PC-9 (cell line): ENCODE data around the gene OR1S2. TPM values are rescaled to one million over a fixed set of nuclear protein-coding genes. Genes with fewer than 3 reads are reported as not detected.

Experiments
- BruUV-seq: library from RNA; stranded (reverse); fragments of 400-500 nt; replicated peaks from 2 replicates; lab custom pipeline; 2021; lab: Mats Ljungman, UMichigan
- CTCF ChIA-PET: fragments of 300-600 bp; sonication (Branson Sonifier 250); formaldehyde crosslinking; loops from one replicate; lab custom pipeline; 2022; ENCODE audit warnings: antibody characterized with exemption; lab: Charles Lee
- POLR2A ChIA-PET: fragments of 300-600 bp; sonication (Branson Sonifier 250); formaldehyde crosslinking; loops from one replicate; lab custom pipeline; 2022; ENCODE audit warnings: antibody characterized with exemption; ENCODE audit not compliant: unreplicated experiment; lab: Charles Lee
- DNase-seq, 2 experiments: peaks; one replicate each; pipeline versions ENCODE4 v3.0.0 to v3.0.0-alpha.2; 2015 to 2022; ENCODE audit warnings: mixed read lengths in 1 of 2
- H2AFZ ChIP-seq: fragments of 200-600 bp; sonication (generic); 2 replicates; pipeline ENCODE4 v1.8.1; 2017; ENCODE audit warnings: antibody characterized with exemption
- H3F3A ChIP-seq: fragments of 200-600 bp; sonication (generic); 2 replicates; pipeline ENCODE4 v1.8.1; 2017; ENCODE audit warnings: antibody characterized with exemption, mild to moderate bottlenecking, low read depth; ENCODE audit not compliant: insufficient read depth
- H3K27ac ChIP-seq: fragments of 200-600 bp; sonication (generic); 2 replicates; pipeline ENCODE4 v1.6.1; 2016; ENCODE audit warnings: mixed run types
- H3K27me3 ChIP-seq: fragments of 200-600 bp; sonication (generic); 2 replicates; pipeline ENCODE4 v1.6.1; 2016; ENCODE audit warnings: low read depth, mixed run types; ENCODE audit not compliant: insufficient read depth
- H3K36me3 ChIP-seq: fragments of 200-600 bp; sonication (generic); 2 replicates; pipeline ENCODE4 v1.6.1; 2016; ENCODE audit warnings: low read depth, mixed run types
- H3K4me1 ChIP-seq: fragments of 200-600 bp; sonication (generic); replicated peaks from 2 replicates; pipeline ENCODE4 v1.6.1; 2016; ENCODE audit warnings: mixed run types; ENCODE audit not compliant: insufficient read depth
- H3K4me2 ChIP-seq: fragments of 200-600 bp; sonication (generic); 2 replicates; pipeline ENCODE4 v1.6.1; 2017; ENCODE audit warnings: mixed run types
- H3K4me3 ChIP-seq: fragments of 200-600 bp; sonication (generic); 2 replicates; pipeline ENCODE4 v1.6.1; 2016; ENCODE audit warnings: mixed run types
- H3K79me2 ChIP-seq: fragments of 200-600 bp; sonication (generic); 2 replicates; pipeline ENCODE4 v1.6.1; 2017; ENCODE audit warnings: low read depth, mixed run types
- H3K9me2 ChIP-seq: fragments of 200-600 bp; sonication (generic); 2 replicates; pipeline ENCODE4 v1.8.1; 2017; ENCODE audit warnings: mild to moderate bottlenecking; ENCODE audit not compliant: insufficient read depth
- H3K9me3 ChIP-seq: fragments of 200-600 bp; sonication (generic); 2 replicates; pipeline ENCODE4 v1.8.1; 2016; ENCODE audit warnings: low read depth; ENCODE audit not compliant: insufficient read depth
- H4K20me1 ChIP-seq: fragments of 200-600 bp; sonication (generic); 2 replicates; pipeline ENCODE4 v1.8.1; 2017; ENCODE audit not compliant: insufficient read depth
- CTCF ChIP-seq: fragments of 200-600 bp; sonication (generic); conservative IDR thresholded peaks from 2 replicates; pipeline ENCODE4 v1.6.1; 2017; ENCODE audit warnings: mixed run types, antibody characterized with exemption, mild to moderate bottlenecking, moderate library complexity
- EZH2 ChIP-seq: fragments of 200-600 bp; sonication (generic); IDR thresholded peaks from 2 replicates; pipeline ENCODE4 v1.8.0; 2017; ENCODE audit warnings: antibody characterized with exemption, low read depth
- intact Hi-C: fragments of 100-400 bp; cut with micrococcal nuclease; formaldehyde crosslinking; loops from one replicate; pipeline ENCODE4 v1.10.0; 2022; ENCODE audit not compliant: unreplicated experiment
- total RNA-seq: library from RNA; stranded (reverse); gene quantifications from 2 replicates; pipeline ENCODE4 v1.2.3, GENCODE V29; 2021

The OR1S2 gene
- total RNA-seq, 1 experiment from 2014 or later, result not detected

- Histone ChIP-seq H3K27me3 (no peaks in the 10 kb centered on the region; the same call in 1 of the 2 replicates), H3K79me2 (no peaks in the 10 kb centered on the region), H3K4me3 (no peak overlapping the region), H3K4me1 (no peaks in the 10 kb centered on the region), H3F3A (no peaks in the 10 kb centered on the region), H3K36me3 (no peaks in the 10 kb centered on the region), H2AFZ (no peak overlapping the region), H3K27ac (no peak overlapping the region), H3K9me2 (no peaks in the 10 kb centered on the region; the same call in 1 of the 2 replicates), H3K4me2 (no peak overlapping the region), H3K9me3 (no peaks in the 10 kb centered on the region), H4K20me1 (no peaks in the 10 kb centered on the region)
- no TSS peak for BruUV-seq
- CTCF ChIA-PET, result no interaction called here
- POLR2A ChIA-PET, result no interaction called here
- intact Hi-C loops, result no loop called here
- DNase-seq, result no peak
- TF ChIP-seq CTCF (no peak), EZH2 (no peak)
Observed at GRCh38 chr11:58178444-58178843, 25.5 kb downstream of the OR1S2 start.

GRCh38 chr11:58177409-58178054 is 26.4 kb downstream of the OR1S2 start:
- Histone ChIP-seq H3K36me3 (no peaks in the 10 kb centered on the region), H3K79me2 (no peaks in the 10 kb centered on the region), H3K27me3 (no peaks in the 10 kb centered on the region; the same call in 1 of the 2 replicates), H2AFZ (no peak overlapping the region), H3K9me2 (no peaks in the 10 kb centered on the region; the same call in 1 of the 2 replicates), H3K4me2 (no peak overlapping the region), H3K4me3 (no peak overlapping the region), H3K4me1 (no peaks in the 10 kb centered on the region), H3K9me3 (no peaks in the 10 kb centered on the region), H3F3A (no peaks in the 10 kb centered on the region), H3K27ac (no peak overlapping the region), H4K20me1 (no peaks in the 10 kb centered on the region)
- TF ChIP-seq EZH2 (no peak), CTCF (no peak)
- ChIA-PET CTCF (no interaction called here), POLR2A (no interaction called here)
- intact Hi-C loops, result no loop called here
- no peak for DNase-seq
- BruUV-seq, result no TSS peak

GRCh38 chr11:58165504-58166106 is 38.3 kb downstream of the OR1S2 start:
- no peak for TF ChIP-seq CTCF
- no peak for TF ChIP-seq EZH2
- no peak overlapping the region for H3K27ac ChIP-seq
- no peak overlapping the region for H2AFZ ChIP-seq
- CTCF ChIA-PET, result no interaction called here
- DNase-seq, result no peak
- H3K4me3 ChIP-seq, result no peak overlapping the region
- no peak overlapping the region for H3K4me2 ChIP-seq
- H3K36me3 ChIP-seq, result no peaks in the 10 kb centered on the region
- 0 out of 2 replicates have a peak, but pooled peaks cover 6% of the 10 kb centered on the region for H3K27me3 ChIP-seq
- H3K4me1 ChIP-seq, result no peaks in the 10 kb centered on the region
- no peaks in the 10 kb centered on the region for H4K20me1 ChIP-seq
- H3K9me2 ChIP-seq, result no peaks in the 10 kb centered on the region; the same call in 1 of the 2 replicates
- POLR2A ChIA-PET, result no interaction called here
- intact Hi-C loops, result no loop called here
- no peaks in the 10 kb centered on the region for H3K79me2 ChIP-seq
- no peaks in the 10 kb centered on the region for H3F3A ChIP-seq
- BruUV-seq, result no TSS peak
- no peaks in the 10 kb centered on the region for H3K9me3 ChIP-seq
